A549 (cell line): ENCODE data around the gene B3GLCT.

Experiments used
- ELK1 ChIP-seq: fragments of 150-350 bp; IDR thresholded peaks from 2 replicates; pipeline ENCODE4 v1.6.1; 2014; ENCODE audit warnings: low read depth, mild to moderate bottlenecking, low read length
- GATA3 ChIP-seq: IDR thresholded peaks from 2 replicates; pipeline ENCODE4 v1.6.1; 2012; ENCODE audit warnings: borderline replicate concordance
- JUNB ChIP-seq: fragments of >200 bp; sonication (Bioruptor Twin); formaldehyde crosslinking; IDR thresholded peaks from 2 replicates; pipeline ENCODE4 v1.6.1; 2016
- MAX ChIP-seq: IDR thresholded peaks from 2 replicates; pipeline ENCODE4 v1.6.1; 2012
- MAZ ChIP-seq: fragments of 150-350 bp; IDR thresholded peaks from 2 replicates; pipeline ENCODE4 v1.6.1; 2014; ENCODE audit warnings: antibody characterized with exemption, low read depth, low read length, borderline replicate concordance
- NPAS2 ChIP-seq: fragments of 250-450 bp; sonication (Bioruptor Pico); IDR thresholded peaks from 2 replicates; pipeline ENCODE4 v1.8.0; 2022; ENCODE audit warnings: mild to moderate bottlenecking, moderate library complexity, borderline replicate concordance
- NR3C1 ChIP-seq: fragments of >200 bp; sonication (Bioruptor Twin); formaldehyde crosslinking; IDR thresholded peaks from 3 replicates; pipeline ENCODE4 v1.6.1; 2017
- POLR2A ChIP-seq: IDR thresholded peaks from 2 replicates; pipeline ENCODE4 v1.6.1; 2012; ENCODE audit warnings: mild to moderate bottlenecking, low read length
- RAD21 ChIP-seq, 2 experiments: fragments of >200 bp in 1 of 2; sonication (Bioruptor Twin) in 1 of 2; formaldehyde crosslinking in 1 of 2; IDR thresholded peaks in 1 of 2; conservative IDR thresholded peaks in 1 of 2; 2 replicates in 1 of 2; 3 replicates in 1 of 2; pipeline ENCODE4 v1.6.1; 2012 to 2018; ENCODE audit warnings: inconsistent platforms in 1 of 2
- SMC3 ChIP-seq: fragments of >200 bp; sonication (Bioruptor Twin); formaldehyde crosslinking; IDR thresholded peaks from 3 replicates; pipeline ENCODE4 v1.6.1; 2018; ENCODE audit warnings: inconsistent platforms
- ZFP36 ChIP-seq: fragments of 450-650 bp; IDR thresholded peaks from 2 replicates; pipeline ENCODE4 v1.6.1; 2014; ENCODE audit warnings: borderline replicate concordance; ENCODE audit not compliant: partially characterized antibody
- TF ChIP-seq, protein P1 (sequence below): fragments of >200 bp; sonication (Bioruptor Twin); formaldehyde crosslinking; IDR thresholded peaks from 3 replicates; pipeline ENCODE4 v1.6.1; 2016
- TF ChIP-seq, protein P2 (sequence below): fragments of >200 bp; sonication (Bioruptor Twin); formaldehyde crosslinking; IDR thresholded peaks from 3 replicates; pipeline ENCODE4 v1.5.1; 2016

DNA sequence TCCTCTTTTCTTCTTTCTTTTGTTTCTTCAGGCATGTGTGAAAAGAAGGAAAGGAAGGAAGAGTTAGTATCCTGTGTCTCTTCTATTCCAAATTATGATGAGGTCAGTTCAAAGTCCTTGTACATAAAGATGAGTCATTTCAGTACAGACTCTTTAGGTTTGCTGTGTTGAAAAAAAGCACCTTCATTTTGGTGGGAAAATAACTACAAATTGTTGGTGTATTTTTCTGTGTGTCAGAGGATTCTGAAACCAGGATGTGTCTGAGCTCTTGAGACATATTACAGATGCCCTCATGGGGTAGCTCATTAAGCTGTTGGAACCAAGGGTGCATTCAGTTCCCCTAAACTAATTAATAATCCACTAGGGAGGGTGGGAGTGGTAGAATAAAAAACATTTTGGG, 32.3 kb upstream of the B3GLCT start:
- no peak for TF ChIP-seq GATA3
- no peak for TF ChIP-seq NR3C1
- no peak for TF ChIP-seq MAX
- TF ChIP-seq POLR2A: no peak
- TF ChIP-seq MAZ: no peak
- TF ChIP-seq, protein P1, sequence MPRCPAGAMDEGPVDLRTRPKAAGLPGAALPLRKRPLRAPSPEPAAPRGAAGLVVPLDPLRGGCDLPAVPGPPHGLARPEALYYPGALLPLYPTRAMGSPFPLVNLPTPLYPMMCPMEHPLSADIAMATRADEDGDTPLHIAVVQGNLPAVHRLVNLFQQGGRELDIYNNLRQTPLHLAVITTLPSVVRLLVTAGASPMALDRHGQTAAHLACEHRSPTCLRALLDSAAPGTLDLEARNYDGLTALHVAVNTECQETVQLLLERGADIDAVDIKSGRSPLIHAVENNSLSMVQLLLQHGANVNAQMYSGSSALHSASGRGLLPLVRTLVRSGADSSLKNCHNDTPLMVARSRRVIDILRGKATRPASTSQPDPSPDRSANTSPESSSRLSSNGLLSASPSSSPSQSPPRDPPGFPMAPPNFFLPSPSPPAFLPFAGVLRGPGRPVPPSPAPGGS: no peak
- TF ChIP-seq ZFP36: no peak
- TF ChIP-seq RAD21 (conservative IDR thresholded peaks at IDR 0.05 in 1 of 2, IDR thresholded peaks at IDR 0.05 in 1 of 2): no peak
- TF ChIP-seq NPAS2 (CRISPR knock-in tag): no peak
- TF ChIP-seq, protein P2, sequence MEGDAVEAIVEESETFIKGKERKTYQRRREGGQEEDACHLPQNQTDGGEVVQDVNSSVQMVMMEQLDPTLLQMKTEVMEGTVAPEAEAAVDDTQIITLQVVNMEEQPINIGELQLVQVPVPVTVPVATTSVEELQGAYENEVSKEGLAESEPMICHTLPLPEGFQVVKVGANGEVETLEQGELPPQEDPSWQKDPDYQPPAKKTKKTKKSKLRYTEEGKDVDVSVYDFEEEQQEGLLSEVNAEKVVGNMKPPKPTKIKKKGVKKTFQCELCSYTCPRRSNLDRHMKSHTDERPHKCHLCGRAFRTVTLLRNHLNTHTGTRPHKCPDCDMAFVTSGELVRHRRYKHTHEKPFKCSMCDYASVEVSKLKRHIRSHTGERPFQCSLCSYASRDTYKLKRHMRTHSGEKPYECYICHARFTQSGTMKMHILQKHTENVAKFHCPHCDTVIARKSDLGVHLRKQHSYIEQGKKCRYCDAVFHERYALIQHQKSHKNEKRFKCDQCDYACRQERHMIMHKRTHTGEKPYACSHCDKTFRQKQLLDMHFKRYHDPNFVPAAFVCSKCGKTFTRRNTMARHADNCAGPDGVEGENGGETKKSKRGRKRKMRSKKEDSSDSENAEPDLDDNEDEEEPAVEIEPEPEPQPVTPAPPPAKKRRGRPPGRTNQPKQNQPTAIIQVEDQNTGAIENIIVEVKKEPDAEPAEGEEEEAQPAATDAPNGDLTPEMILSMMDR: no peak
- no peak for TF ChIP-seq SMC3
- no peak for TF ChIP-seq JUNB
- no peak for TF ChIP-seq ELK1
